Hematopoietic multipotent progenitor cell treated with erythropoietin and hydrocortisone succinate and interleukin-3 and kit ligand, for 8 days (in vitro differentiated cells): ENCODE measurements around the gene MFF.
"Not testable (repeated sequence)": the region's sequence is repeated elsewhere in the genome, so short reads cannot be mapped to it uniquely, and the experiment has no call there.

ENCODE experiments used
- DNase-seq: peaks from one replicate; pipeline ENCODE4 v3.0.0-alpha.2; 2015

The MFF gene

GRCh38 chr2:227379095-227379494, 54.0 kb downstream of the MFF start, which contains the start of gene TM4SF20:
Gene TM4SF20, minus strand, starts transcription at chr2:227379306. Its CDS starts 38 bp downstream, at chr2:227379268.
- DNase-seq = no peak

GRCh38 chr2:227382241-227382835, 57.3 kb downstream of the MFF start:
- not testable (repeated sequence) for DNase-seq

GRCh38 chr2:227383686-227384085, 58.6 kb downstream of the MFF start:
- no peak for DNase-seq

GRCh38 chr2:227386630-227387029, 61.6 kb downstream of the MFF start:
- DNase-seq = no peak

- not testable (repeated sequence) for DNase-seq
Measured at GRCh38 chr2:227387583-227387982, 62.5 kb downstream of the MFF start, which contains the start of gene SCYGR1. Gene SCYGR1, minus strand, starts transcription at chr2:227387949. Its CDS starts 0 bp downstream, at chr2:227387949.

GRCh38 chr2:227388537-227389011, 63.5 kb downstream of the MFF start:
- DNase-seq = no peak

- no peak for DNase-seq
Measured at GRCh38 chr2:227389231-227389630, 64.2 kb downstream of the MFF start.

- DNase-seq = no peak
Measured at GRCh38 chr2:227389661-227390060, 64.6 kb downstream of the MFF start.

GRCh38 chr2:227390468-227391256, 65.6 kb downstream of the MFF start:
- no peak for DNase-seq

GRCh38 chr2:227394401-227394800, 69.3 kb downstream of the MFF start:
- DNase-seq = no peak

- no peak for DNase-seq
Measured at GRCh38 chr2:227395556-227395955, 70.5 kb downstream of the MFF start.

GRCh38 chr2:227397562-227397961, 72.5 kb downstream of the MFF start:
- DNase-seq = no peak

- DNase-seq = no peak
Measured at GRCh38 chr2:227398684-227399670, 73.9 kb downstream of the MFF start.

GRCh38 chr2:227401550-227401949, 76.5 kb downstream of the MFF start:
- DNase-seq = no peak

GRCh38 chr2:227402321-227402720, 77.3 kb downstream of the MFF start:
- no peak for DNase-seq

GRCh38 chr2:227402959-227403358, 77.9 kb downstream of the MFF start:
- DNase-seq = no peak

- no peak for DNase-seq
Measured at GRCh38 chr2:227404585-227405271, 79.7 kb downstream of the MFF start.

GRCh38 chr2:227406177-227407031, 81.4 kb downstream of the MFF start:
- peak; percentile 88 for DNase-seq
